HepG2 (cell line): ENCODE data around the gene PLEKHG7. TPM values are rescaled to one million over a fixed set of nuclear protein-coding genes. Genes with fewer than 3 reads are reported as not detected.

Experiments used
- ATAC-seq: fragments of 200-7000 bp; cut with Tn5 transposase; 3 replicates; pipeline ENCODE4 v1.9.1; 2020; ENCODE audit warnings: mild to moderate bottlenecking, moderate library complexity
- BruUV-seq: library from RNA; stranded (reverse); fragments of 400-500 nt; replicated peaks from 2 replicates; lab custom pipeline; 2021; lab: Mats Ljungman, UMichigan
- CTCF ChIA-PET: fragments of 300-600 bp; formaldehyde crosslinking; extraction: SDS; loops from one replicate; lab custom pipeline; 2021; ENCODE audit warnings: low total read pairs, inconsistent platforms, low intra/inter-chr PET ratio; lab: Yijun Ruan, JAX
- POLR2A ChIA-PET: fragments of 350-600 bp; sonication (Branson Sonifier 250); formaldehyde crosslinking; loops from one replicate; lab custom pipeline; 2020; ENCODE audit warnings: antibody characterized with exemption, inconsistent platforms; lab: Yijun Ruan, JAX
- DNase-seq: peaks from one replicate; pipeline ENCODE4 v3.0.0-alpha.2; 2015; ENCODE audit warnings: low spot score
- FAIRE-seq: peaks from 3 replicates; lab custom pipeline; 2011; peaks lifted over from hg19 to GRCh38; lab: Jason Lieb, UNC
- H2AFZ ChIP-seq: one replicate; pipeline ENCODE4 v1.6.1; 2011; ENCODE audit warnings: low read length, inconsistent platforms
- H3K27ac ChIP-seq: fragments of 300-600 bp; 3 replicates; pipeline ENCODE4 v1.8.0; 2011; ENCODE audit warnings: mixed run types, mild to moderate bottlenecking, mixed read lengths, low read length, inconsistent platforms; ENCODE audit not compliant: insufficient read depth; ENCODE audit errors: extremely low read length
- H3K27me3 ChIP-seq, 2 experiments: fragments of 200-600 bp in 1 of 2; 2 replicates in 1 of 2; 3 replicates in 1 of 2; pipeline versions ENCODE4 v1.6.0 to v1.8.0; 2011; ENCODE audit warnings: low read length in 2 of 2, mild to moderate bottlenecking in 2 of 2, moderate library complexity in 2 of 2, inconsistent platforms in 1 of 2; ENCODE audit not compliant: insufficient read depth in 2 of 2, control insufficient read depth in 1 of 2
- H3K36me3 ChIP-seq, 2 experiments: fragments of 200-600 bp in 1 of 2; replicated peaks in 1 of 2; 2 replicates in 1 of 2; 3 replicates in 1 of 2; pipeline versions ENCODE4 v1.5.1 to v1.8.0; 2011; ENCODE audit warnings: low read length in 2 of 2, inconsistent platforms in 1 of 2; ENCODE audit not compliant: insufficient read depth in 2 of 2, control insufficient read depth in 1 of 2
- H3K4me1 ChIP-seq: 2 replicates; pipeline ENCODE4 v1.5.1; 2012; ENCODE audit warnings: low read length, inconsistent platforms; ENCODE audit not compliant: insufficient read depth
- H3K4me2 ChIP-seq: 2 replicates; pipeline ENCODE4 v1.6.0; 2011; ENCODE audit warnings: low read depth, low read length, inconsistent platforms
- H3K4me3 ChIP-seq, 3 experiments: fragments of 200-600 bp in 1 of 3; sonication (generic), shearing (Covaris generic) in 1 of 3; replicated peaks in 1 of 3; 2 replicates each; pipeline ENCODE4 v1.5.1; 2011 to 2016; ENCODE audit warnings: low read length in 3 of 3, inconsistent platforms in 2 of 3, low read depth in 2 of 3, mild to moderate bottlenecking in 2 of 3, control low read depth in 1 of 3, mixed read lengths in 1 of 3; ENCODE audit not compliant: insufficient read depth in 1 of 3
- H3K79me2 ChIP-seq: one replicate; pipeline ENCODE4 v1.6.1; 2011; ENCODE audit warnings: low read length, inconsistent platforms; ENCODE audit not compliant: insufficient read depth
- H3K9ac ChIP-seq: 2 replicates; pipeline ENCODE4 v1.6.0; 2011; ENCODE audit warnings: mild to moderate bottlenecking, low read depth, low read length, inconsistent platforms; ENCODE audit not compliant: insufficient read depth
- H3K9me3 ChIP-seq: 2 replicates; pipeline ENCODE4 v1.5.1; 2012; ENCODE audit warnings: mild to moderate bottlenecking, low read length
- H4K20me1 ChIP-seq: 2 replicates; pipeline ENCODE4 v1.6.0; 2011; ENCODE audit warnings: inconsistent platforms, mild to moderate bottlenecking, low read length, moderate library complexity; ENCODE audit not compliant: insufficient read depth
- GABPB1 ChIP-seq: IDR thresholded peaks from 2 replicates; pipeline ENCODE4 v1.6.1; 2016; ENCODE audit warnings: mild to moderate bottlenecking, missing genetic modification reagents, moderate library complexity, missing compliant biosample characterization
- GFI1 ChIP-seq: sonication (generic); formaldehyde crosslinking; IDR thresholded peaks from 2 replicates; pipeline ENCODE4 v1.5.0; 2020; ENCODE audit warnings: missing genetic modification reagents, mild to moderate bottlenecking, borderline replicate concordance
- HDAC2 ChIP-seq: sonication (generic); formaldehyde crosslinking; IDR thresholded peaks from 2 replicates; pipeline ENCODE4 v1.4.0; 2020; ENCODE audit warnings: missing genetic modification reagents
- HNF4A ChIP-seq: sonication (generic); formaldehyde crosslinking; IDR thresholded peaks from 2 replicates; pipeline ENCODE4 v1.4.0; 2020; ENCODE audit warnings: missing genetic modification reagents
- HNF4G ChIP-seq, 2 experiments: sonication (generic) in 1 of 2; formaldehyde crosslinking in 1 of 2; IDR thresholded peaks; 2 replicates each; pipeline versions ENCODE4 v1.4.0 to v1.6.1; 2011 to 2020; ENCODE audit warnings: borderline replicate concordance in 2 of 2, low read depth in 2 of 2, mild to moderate bottlenecking in 2 of 2, low read length in 1 of 2, missing genetic modification reagents in 1 of 2, moderate library complexity in 1 of 2
- PHF21A ChIP-seq: sonication (generic); formaldehyde crosslinking; IDR thresholded peaks from 2 replicates; pipeline ENCODE4 v1.5.0; 2020; ENCODE audit warnings: mild to moderate bottlenecking, missing genetic modification reagents
- POLR2G ChIP-seq: fragments of 200-400 bp; formaldehyde crosslinking; IDR thresholded peaks from 2 replicates; pipeline ENCODE4 v1.6.1; 2018; ENCODE audit warnings: mild to moderate bottlenecking, low read depth, low read length, moderate library complexity
- TEAD3 ChIP-seq: optimal IDR thresholded peaks from 2 replicates; pipeline ENCODE3; 2016; ENCODE audit warnings: borderline replicate concordance
- ZFP37 ChIP-seq: sonication (generic); formaldehyde crosslinking; IDR thresholded peaks from 2 replicates; pipeline ENCODE4 v1.4.0; 2020; ENCODE audit warnings: missing genetic modification reagents, borderline replicate concordance
- ZNF746 ChIP-seq: sonication (generic); formaldehyde crosslinking; IDR thresholded peaks from 2 replicates; pipeline ENCODE4 v1.8.0; 2022; ENCODE audit warnings: mild to moderate bottlenecking, missing genetic modification reagents
- ZNF766 ChIP-seq: sonication (generic); formaldehyde crosslinking; IDR thresholded peaks from 2 replicates; pipeline ENCODE4 v1.5.0; 2020; ENCODE audit warnings: missing genetic modification reagents, borderline replicate concordance
- ZSCAN25 ChIP-seq: sonication (generic); formaldehyde crosslinking; IDR thresholded peaks from 2 replicates; pipeline ENCODE4 v1.8.0; 2022; ENCODE audit warnings: mild to moderate bottlenecking, missing genetic modification reagents
- WGBS: methylation state at CpG from one replicate; pipeline ENCODE4 v1.1.6; 2017; ENCODE audit warnings: low lambda C conversion rate; 5-methylcytosine and 5-hydroxymethylcytosine counted together
- in situ Hi-C: cut with HindIII; loops from 2 replicates; pipeline ENCODE4 v1.10.0; 2017; ENCODE audit warnings: low pct_unique_long_range_greater_than_20kb; ENCODE audit not compliant: extremely low pct_ligation_motif_present
- intact Hi-C: fragments of 100-400 bp; cut with micrococcal nuclease; formaldehyde crosslinking; loops from one replicate; pipeline ENCODE4 v1.10.0; 2022; ENCODE audit not compliant: unreplicated experiment
- polyA plus RNA-seq, 8 experiments: library from polyadenylated mRNA; depleted of rRNA in 3 of 8; stranded (reverse) in 7 of 8; unstranded in 1 of 8; fragments of >200 nt; fragmentation: Illumina TruSeq in 4 of 8; extraction: Trizol in 4 of 8; gene quantifications; 2 replicates each; pipeline versions ENCODE4 v1.2.1 to v1.2.3, GENCODE V29; 2011 to 2016; ENCODE audit warnings: low read depth in 4 of 8, missing spikeins in 1 of 8, mixed read lengths in 1 of 8; ENCODE audit not compliant: insufficient read depth in 1 of 8
- total RNA-seq, 5 experiments: library from RNA; depleted of rRNA; stranded (reverse); fragments of >200 nt; fragmentation: Illumina TruSeq; extraction: Trizol; gene quantifications; 2 replicates each; pipeline ENCODE4 v1.2.3, GENCODE V29; 2016; ENCODE audit warnings: low read depth in 1 of 5
- TF ChIP-seq, protein P1 (sequence below): sonication (generic); formaldehyde crosslinking; IDR thresholded peaks from 2 replicates; pipeline ENCODE4 v1.5.0; 2020; ENCODE audit warnings: mild to moderate bottlenecking, missing genetic modification reagents

The PLEKHG7 gene
- total and polyA plus RNA-seq, 2 of the 13 experiments (the other 11 are each of a cell fraction or from before 2014, with no cell fraction given) = not detected

DNA sequence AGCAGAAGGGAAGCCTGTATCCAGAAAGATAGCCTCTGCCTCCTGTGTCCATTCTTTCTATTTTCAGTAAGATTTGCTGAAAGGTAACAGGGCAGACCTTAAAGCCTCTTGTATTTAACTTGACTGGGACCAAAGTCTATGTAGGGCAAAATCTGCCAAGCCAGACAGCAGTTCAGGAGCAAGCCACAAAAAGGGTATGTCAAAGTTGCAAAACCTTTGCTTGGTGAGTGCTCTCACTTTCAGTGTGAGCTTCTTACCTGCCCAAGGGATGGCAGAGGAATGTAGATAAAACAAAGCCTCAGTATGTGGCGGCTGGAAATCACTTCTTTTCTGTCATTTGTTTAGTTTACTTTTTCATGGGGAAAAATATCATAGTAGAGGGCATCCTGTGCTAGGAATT lies 63.1 kb downstream of the PLEKHG7 start:
- intact Hi-C loops (no loop called here), in situ Hi-C loops (no loop called here)
- DNase-seq (peak; percentile 38), FAIRE-seq (no peak), ATAC-seq (peak; percentile 82)
- TF ChIP-seq HDAC2 (CRISPR knock-in tag) (no peak), TEAD3 (CRISPR knock-in tag) (peak; percentile 13), GFI1 (CRISPR knock-in tag) (no peak), HNF4A (peak; percentile 58), ZNF766 (CRISPR knock-in tag) (no peak), GABPB1 (CRISPR knock-in tag) (no peak), ZFP37 (no peak), HNF4G (IDR thresholded peaks at IDR 0.05; ENCODE audit: borderline replicate concordance, low read depth, low read length) (0 out of 2 replicates have a peak, but pooled peaks have one; percentile 8), HNF4G (CRISPR knock-in tag; IDR thresholded peaks at IDR 0.05; ENCODE audit: borderline replicate concordance, low read depth) (no peak), POLR2G (no peak), ZSCAN25 (CRISPR knock-in tag) (no peak), PHF21A (CRISPR knock-in tag) (no peak), ZNF746 (CRISPR knock-in tag) (no peak)
- TF ChIP-seq, protein P1, sequence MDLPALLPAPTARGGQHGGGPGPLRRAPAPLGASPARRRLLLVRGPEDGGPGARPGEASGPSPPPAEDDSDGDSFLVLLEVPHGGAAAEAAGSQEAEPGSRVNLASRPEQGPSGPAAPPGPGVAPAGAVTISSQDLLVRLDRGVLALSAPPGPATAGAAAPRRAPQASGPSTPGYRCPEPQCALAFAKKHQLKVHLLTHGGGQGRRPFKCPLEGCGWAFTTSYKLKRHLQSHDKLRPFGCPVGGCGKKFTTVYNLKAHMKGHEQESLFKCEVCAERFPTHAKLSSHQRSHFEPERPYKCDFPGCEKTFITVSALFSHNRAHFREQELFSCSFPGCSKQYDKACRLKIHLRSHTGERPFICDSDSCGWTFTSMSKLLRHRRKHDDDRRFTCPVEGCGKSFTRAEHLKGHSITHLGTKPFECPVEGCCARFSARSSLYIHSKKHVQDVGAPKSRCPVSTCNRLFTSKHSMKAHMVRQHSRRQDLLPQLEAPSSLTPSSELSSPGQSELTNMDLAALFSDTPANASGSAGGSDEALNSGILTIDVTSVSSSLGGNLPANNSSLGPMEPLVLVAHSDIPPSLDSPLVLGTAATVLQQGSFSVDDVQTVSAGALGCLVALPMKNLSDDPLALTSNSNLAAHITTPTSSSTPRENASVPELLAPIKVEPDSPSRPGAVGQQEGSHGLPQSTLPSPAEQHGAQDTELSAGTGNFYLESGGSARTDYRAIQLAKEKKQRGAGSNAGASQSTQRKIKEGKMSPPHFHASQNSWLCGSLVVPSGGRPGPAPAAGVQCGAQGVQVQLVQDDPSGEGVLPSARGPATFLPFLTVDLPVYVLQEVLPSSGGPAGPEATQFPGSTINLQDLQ (CRISPR knock-in tag) = no peak
- no TSS peak for BruUV-seq
- Histone ChIP-seq H3K27ac (no peak overlapping the region), H3K9me3 (no peaks in the 10 kb centered on the region), H3K27me3 (no peaks in the 10 kb centered on the region; a peak in 1 of 5 replicates), H4K20me1 (no peaks in the 10 kb centered on the region), H3K79me2 (no peaks in the 10 kb centered on the region), H3K4me2 (peak overlapping the region; percentile 8; the same call in 1 of the 2 replicates), H2AFZ (no peak overlapping the region), H3K4me3 (no peak overlapping the region), H3K9ac (no peak overlapping the region), H3K36me3 (no peaks in the 10 kb centered on the region), H3K4me1 (peaks cover 14% of the 10 kb centered on the region)
- CTCF ChIA-PET = no interaction called here
- 0% methylated on average over 1 of the region's 1 CpG for WGBS
- POLR2A ChIA-PET = no interaction called here
